ENCODE measurements around the gene HMGB1. TPM values are rescaled to one million over a fixed set of nuclear protein-coding genes. Genes with fewer than 3 reads are reported as not detected.

The HMGB1 gene
- 764 and 846 TPM in 2 replicates for total RNA-seq (2014; rRNA removed; shearing (Covaris generic))

GRCh38 chr13:30465593-30466357 is at the start of gene HMGB1:
Gene HMGB1, minus strand, starts transcription at chr13:30465936. Its CDS starts 2,256 bp downstream, at chr13:30463680.
- DNase-seq (ENCODE audit: low spot score), result peak; percentile 96

GRCh38 chr13:30510811-30511371 is 45.2 kb upstream of the HMGB1 start:
- DNase-seq (ENCODE audit: low spot score), result no peak

GRCh38 chr13:30510091-30510490 is 44.4 kb upstream of the HMGB1 start:
- no peak for DNase-seq (ENCODE audit: low spot score)

- no peak for DNase-seq (ENCODE audit: low spot score)
Observed at GRCh38 chr13:30509254-30510050, 43.7 kb upstream of the HMGB1 start.

- DNase-seq (ENCODE audit: low spot score), result no peak
Observed at GRCh38 chr13:30504081-30504480, 38.3 kb upstream of the HMGB1 start.

GRCh38 chr13:30502237-30502636 is 36.5 kb upstream of the HMGB1 start:
- no peak for DNase-seq (ENCODE audit: low spot score)

- DNase-seq (ENCODE audit: low spot score), result no peak
Observed at GRCh38 chr13:30499338-30499737, 33.6 kb upstream of the HMGB1 start.

GRCh38 chr13:30496147-30496546 is 30.4 kb upstream of the HMGB1 start:
- DNase-seq (ENCODE audit: low spot score), result no peak

- no peak for DNase-seq (ENCODE audit: low spot score)
Observed at GRCh38 chr13:30495746-30496145, 30.0 kb upstream of the HMGB1 start.

GRCh38 chr13:30493658-30494381 is 28.1 kb upstream of the HMGB1 start:
- no peak for DNase-seq (ENCODE audit: low spot score)

- DNase-seq (ENCODE audit: low spot score), result no peak
Observed at GRCh38 chr13:30487075-30487470, 21.3 kb upstream of the HMGB1 start.

GRCh38 chr13:30486230-30487074 is 20.7 kb upstream of the HMGB1 start:
- no peak for DNase-seq (ENCODE audit: low spot score)

GRCh38 chr13:30481241-30481760 is 15.6 kb upstream of the HMGB1 start:
- no peak for DNase-seq (ENCODE audit: low spot score)

GRCh38 chr13:30480292-30480950 is 14.7 kb upstream of the HMGB1 start:
- no peak for DNase-seq (ENCODE audit: low spot score)

GRCh38 chr13:30479883-30480219 is 14.1 kb upstream of the HMGB1 start:
- DNase-seq (ENCODE audit: low spot score), result no peak

GRCh38 chr13:30479154-30479882 is 13.6 kb upstream of the HMGB1 start:
- no peak for DNase-seq (ENCODE audit: low spot score)

- no peak for DNase-seq (ENCODE audit: low spot score)
Observed at GRCh38 chr13:30477346-30478195, 11.8 kb upstream of the HMGB1 start.

- no peak for DNase-seq (ENCODE audit: low spot score)
Observed at GRCh38 chr13:30473675-30474074, 7.9 kb upstream of the HMGB1 start.

GRCh38 chr13:30466841-30467252 is 1.1 kb upstream of the HMGB1 start:
- peak; percentile 36 for DNase-seq (ENCODE audit: low spot score)
